T-helper 17 cell (primary cell): ENCODE results near the gene GSG1L. TPM values are rescaled to one million over a fixed set of nuclear protein-coding genes. Genes with fewer than 3 reads are reported as not detected.

Source experiments
- ATAC-seq: fragments of 150-1000 bp; cut with Tn5 transposase; 2 replicates; pipeline ENCODE4 v1.10.0; 2021; ENCODE audit warnings: mild to moderate bottlenecking, moderate library complexity
- DNase-seq, 3 donors: peaks; one replicate each; pipeline versions ENCODE4 v3.0.0 to v3.0.0-alpha.2; 2020 to 2021
- H3K9me3 ChIP-seq: one replicate; pipeline ENCODE4 v1.7.0; 2013; ENCODE audit warnings: low read length, mild to moderate bottlenecking; ENCODE audit not compliant: control insufficient read depth, poor library complexity, severe bottlenecking
- H3K27ac Mint-ChIP-seq: one replicate; pipeline ENCODE4 v1.8.0; 2022; ENCODE audit warnings: mild to moderate bottlenecking, moderate library complexity, mixed read lengths
- H3K27me3 Mint-ChIP-seq: one replicate; pipeline ENCODE4 v1.8.0; 2022; ENCODE audit warnings: mixed read lengths
- H3K36me3 Mint-ChIP-seq: one replicate; pipeline ENCODE4 v1.8.0; 2022; ENCODE audit warnings: low read depth, mixed read lengths
- H3K4me1 Mint-ChIP-seq: one replicate; pipeline ENCODE4 v1.8.0; 2022; ENCODE audit warnings: mild to moderate bottlenecking, mixed read lengths
- H3K4me3 Mint-ChIP-seq: one replicate; pipeline ENCODE4 v1.8.0; 2022; ENCODE audit warnings: mild to moderate bottlenecking, moderate library complexity, mixed read lengths
- total RNA-seq, 4 donors: library from RNA in 2 of 4; stranded (reverse) in 2 of 4; gene quantifications; one replicate each; pipeline ENCODE4 v1.2.3 and lab custom pipeline; 2022 to 2026

The GSG1L gene
- total RNA-seq, 2 donors from 2014 or later: not detected

- DNase-seq: no peak
- peaks cover 6% of the 10 kb centered on the region for H3K36me3 Mint-ChIP-seq
- peaks cover 33% of the 10 kb centered on the region for H3K27me3 Mint-ChIP-seq
- no peak overlapping the region for H3K27ac Mint-ChIP-seq
- no peak overlapping the region for H3K4me3 Mint-ChIP-seq
- no peaks in the 10 kb centered on the region for H3K9me3 ChIP-seq
- ATAC-seq: no peak
- no peaks in the 10 kb centered on the region for H3K4me1 Mint-ChIP-seq
Measured at GRCh38 chr16:27838536-27839175, 224.9 kb downstream of the GSG1L start.

- H3K36me3 Mint-ChIP-seq: peaks cover 2% of the 10 kb centered on the region
- H3K27me3 Mint-ChIP-seq: peaks cover 1% of the 10 kb centered on the region
- no peak for ATAC-seq
- H3K4me1 Mint-ChIP-seq: no peaks in the 10 kb centered on the region
- H3K4me3 Mint-ChIP-seq: no peak overlapping the region
- peaks cover 7% of the 10 kb centered on the region for H3K9me3 ChIP-seq
- no peak overlapping the region for H3K27ac Mint-ChIP-seq
- no peak for DNase-seq
Measured at GRCh38 chr16:27829975-27830374, 233.5 kb downstream of the GSG1L start.

GRCh38 chr16:27828671-27829070 lies 234.8 kb downstream of the GSG1L start:
- peaks cover 7% of the 10 kb centered on the region for H3K9me3 ChIP-seq
- ATAC-seq (no peak), DNase-seq (no peak)
- H3K4me3 Mint-ChIP-seq: no peak overlapping the region
- H3K27me3 Mint-ChIP-seq: peaks cover 5% of the 10 kb centered on the region
- no peaks in the 10 kb centered on the region for H3K4me1 Mint-ChIP-seq
- no peaks in the 10 kb centered on the region for H3K36me3 Mint-ChIP-seq
- no peak overlapping the region for H3K27ac Mint-ChIP-seq

GRCh38 chr16:27827765-27828164 lies 235.7 kb downstream of the GSG1L start:
- Mint-ChIP-seq H3K27me3 (peaks cover 14% of the 10 kb centered on the region), H3K27ac (no peak overlapping the region), H3K4me3 (no peak overlapping the region), H3K36me3 (no peaks in the 10 kb centered on the region), H3K4me1 (no peaks in the 10 kb centered on the region)
- peaks cover 7% of the 10 kb centered on the region for H3K9me3 ChIP-seq
- no peak for ATAC-seq
- no peak for DNase-seq

- Mint-ChIP-seq H3K36me3 (no peaks in the 10 kb centered on the region), H3K4me1 (no peaks in the 10 kb centered on the region), H3K4me3 (no peak overlapping the region), H3K27me3 (peaks cover 16% of the 10 kb centered on the region), H3K27ac (no peak overlapping the region)
- DNase-seq (no peak), ATAC-seq (no peak)
- peaks cover 7% of the 10 kb centered on the region for H3K9me3 ChIP-seq
Measured at GRCh38 chr16:27826893-27827289, 236.6 kb downstream of the GSG1L start.

GRCh38 chr16:27826081-27826892 lies 237.2 kb downstream of the GSG1L start:
- H3K4me1 Mint-ChIP-seq: no peaks in the 10 kb centered on the region
- H3K9me3 ChIP-seq: peaks cover 7% of the 10 kb centered on the region
- no peak overlapping the region for H3K27ac Mint-ChIP-seq
- peaks cover 19% of the 10 kb centered on the region for H3K27me3 Mint-ChIP-seq
- ATAC-seq: no peak
- no peaks in the 10 kb centered on the region for H3K36me3 Mint-ChIP-seq
- DNase-seq: no peak
- H3K4me3 Mint-ChIP-seq: peak overlapping the region; percentile 12

GRCh38 chr16:27824786-27825185 lies 238.7 kb downstream of the GSG1L start:
- no peaks in the 10 kb centered on the region for H3K9me3 ChIP-seq
- DNase-seq: no peak
- Mint-ChIP-seq H3K4me3 (no peak overlapping the region), H3K27me3 (peaks cover 31% of the 10 kb centered on the region), H3K36me3 (no peaks in the 10 kb centered on the region), H3K4me1 (peaks cover 3% of the 10 kb centered on the region), H3K27ac (no peak overlapping the region)
- ATAC-seq: no peak

GRCh38 chr16:27824006-27824405 lies 239.5 kb downstream of the GSG1L start:
- Mint-ChIP-seq H3K4me1 (peaks cover 5% of the 10 kb centered on the region), H3K27me3 (peaks cover 39% of the 10 kb centered on the region), H3K36me3 (no peaks in the 10 kb centered on the region), H3K4me3 (no peak overlapping the region), H3K27ac (no peak overlapping the region)
- ATAC-seq (no peak), DNase-seq (no peak)
- H3K9me3 ChIP-seq: no peaks in the 10 kb centered on the region

GRCh38 chr16:27823421-27823820 lies 240.1 kb downstream of the GSG1L start:
- H3K27me3 Mint-ChIP-seq: peaks cover 44% of the 10 kb centered on the region
- DNase-seq (no peak), ATAC-seq (no peak)
- H3K9me3 ChIP-seq: no peaks in the 10 kb centered on the region
- H3K4me3 Mint-ChIP-seq: no peak overlapping the region
- H3K4me1 Mint-ChIP-seq: peaks cover 5% of the 10 kb centered on the region
- no peaks in the 10 kb centered on the region for H3K36me3 Mint-ChIP-seq
- H3K27ac Mint-ChIP-seq: no peak overlapping the region

GRCh38 chr16:27822996-27823395 lies 240.5 kb downstream of the GSG1L start:
- H3K9me3 ChIP-seq: no peaks in the 10 kb centered on the region
- DNase-seq (no peak), ATAC-seq (no peak)
- Mint-ChIP-seq H3K36me3 (no peaks in the 10 kb centered on the region), H3K4me3 (no peak overlapping the region), H3K27ac (no peak overlapping the region), H3K4me1 (peaks cover 5% of the 10 kb centered on the region), H3K27me3 (peaks cover 49% of the 10 kb centered on the region)

- Mint-ChIP-seq H3K27me3 (peaks cover 53% of the 10 kb centered on the region), H3K4me1 (peaks cover 5% of the 10 kb centered on the region), H3K36me3 (no peaks in the 10 kb centered on the region), H3K27ac (no peak overlapping the region), H3K4me3 (no peak overlapping the region)
- no peaks in the 10 kb centered on the region for H3K9me3 ChIP-seq
- DNase-seq (no peak), ATAC-seq (no peak)
Measured at GRCh38 chr16:27822529-27822928, 241.0 kb downstream of the GSG1L start.

- Mint-ChIP-seq H3K36me3 (no peaks in the 10 kb centered on the region), H3K4me1 (peaks cover 8% of the 10 kb centered on the region), H3K27me3 (peaks cover 70% of the 10 kb centered on the region), H3K27ac (no peak overlapping the region), H3K4me3 (no peak overlapping the region)
- H3K9me3 ChIP-seq: no peaks in the 10 kb centered on the region
- DNase-seq (no peak), ATAC-seq (no peak)
Measured at GRCh38 chr16:27820646-27821345, 242.7 kb downstream of the GSG1L start.

GRCh38 chr16:27819881-27820610 lies 243.5 kb downstream of the GSG1L start:
- Mint-ChIP-seq H3K36me3 (no peaks in the 10 kb centered on the region), H3K27ac (no peak overlapping the region), H3K27me3 (peaks cover 75% of the 10 kb centered on the region), H3K4me3 (no peak overlapping the region), H3K4me1 (peaks cover 8% of the 10 kb centered on the region)
- no peaks in the 10 kb centered on the region for H3K9me3 ChIP-seq
- DNase-seq (no peak), ATAC-seq (no peak)
